Activated T-helper 1 cell treated with anti-CD3 and anti-CD28 coated beads, Interleukin-2, amount 50 U/mL, for 16 hours (primary cell): Measurements from ENCODE around the gene FBXO4.

Experiments used
- DNase-seq, 2 donors: peaks; one replicate each; pipeline ENCODE4 v3.0.0-alpha.2; 2020; ENCODE audit warnings: low read depth in 1 of 2, low spot score in 1 of 2

Gene FBXO4, protein sequence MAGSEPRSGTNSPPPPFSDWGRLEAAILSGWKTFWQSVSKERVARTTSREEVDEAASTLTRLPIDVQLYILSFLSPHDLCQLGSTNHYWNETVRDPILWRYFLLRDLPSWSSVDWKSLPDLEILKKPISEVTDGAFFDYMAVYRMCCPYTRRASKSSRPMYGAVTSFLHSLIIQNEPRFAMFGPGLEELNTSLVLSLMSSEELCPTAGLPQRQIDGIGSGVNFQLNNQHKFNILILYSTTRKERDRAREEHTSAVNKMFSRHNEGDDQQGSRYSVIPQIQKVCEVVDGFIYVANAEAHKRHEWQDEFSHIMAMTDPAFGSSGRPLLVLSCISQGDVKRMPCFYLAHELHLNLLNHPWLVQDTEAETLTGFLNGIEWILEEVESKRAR

DNA sequence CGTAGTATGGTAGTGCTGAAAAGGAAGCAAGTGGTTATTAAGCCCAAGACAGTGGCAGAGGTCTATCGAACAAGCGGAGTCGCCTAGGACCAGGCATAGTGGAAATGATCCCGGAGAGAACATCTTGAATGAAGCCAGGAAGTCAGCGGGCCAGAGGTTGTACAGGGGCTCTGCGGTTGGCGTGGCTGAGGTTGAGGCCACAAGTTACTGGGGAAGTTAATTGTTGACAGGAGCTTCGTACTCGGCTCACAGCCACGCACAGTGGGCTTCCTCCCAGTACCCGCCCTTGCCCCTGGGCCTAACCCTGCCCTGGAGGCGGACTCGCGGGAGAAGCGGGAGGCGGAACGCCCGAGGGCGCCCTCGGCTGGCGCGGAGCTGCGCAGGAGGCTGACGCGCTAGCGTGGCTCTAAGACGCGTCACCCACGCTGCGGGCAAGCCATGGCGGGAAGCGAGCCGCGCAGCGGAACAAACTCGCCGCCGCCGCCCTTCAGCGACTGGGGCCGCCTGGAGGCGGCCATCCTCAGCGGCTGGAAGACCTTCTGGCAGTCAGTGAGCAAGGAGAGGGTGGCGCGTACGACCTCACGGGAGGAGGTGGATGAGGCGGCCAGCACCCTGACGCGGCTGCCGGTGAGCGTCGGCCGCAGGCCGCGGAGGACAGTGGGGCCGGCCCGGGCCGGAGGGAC is at the start of gene FBXO4:
TSS of gene FBXO4 (plus strand) at position 410 of the 683 bp plus-strand sequence. CDS start at position 439, 29 bp downstream.
- peak; percentile 64 to 81 for DNase-seq

DNA sequence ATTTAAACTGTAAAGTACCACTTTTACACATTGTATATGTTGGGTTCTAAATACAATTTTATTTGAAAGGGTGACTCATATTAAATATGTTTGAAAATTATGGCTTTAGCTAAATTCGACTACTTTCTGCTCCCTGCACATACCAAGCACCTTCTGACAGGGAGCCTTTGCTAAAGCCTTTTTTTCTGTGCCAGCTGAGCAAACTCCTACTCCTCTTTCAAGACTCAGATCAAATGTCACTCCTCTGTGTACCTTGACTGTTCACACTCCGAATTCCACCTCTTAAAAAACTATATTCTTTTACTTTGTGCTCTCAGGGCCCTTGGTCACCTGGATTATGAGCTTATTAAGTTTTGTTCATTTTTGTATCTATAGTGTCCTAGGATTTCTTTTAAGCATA is 48.4 kb upstream of the FBXO4 start:
- DNase-seq: no peak

DNA sequence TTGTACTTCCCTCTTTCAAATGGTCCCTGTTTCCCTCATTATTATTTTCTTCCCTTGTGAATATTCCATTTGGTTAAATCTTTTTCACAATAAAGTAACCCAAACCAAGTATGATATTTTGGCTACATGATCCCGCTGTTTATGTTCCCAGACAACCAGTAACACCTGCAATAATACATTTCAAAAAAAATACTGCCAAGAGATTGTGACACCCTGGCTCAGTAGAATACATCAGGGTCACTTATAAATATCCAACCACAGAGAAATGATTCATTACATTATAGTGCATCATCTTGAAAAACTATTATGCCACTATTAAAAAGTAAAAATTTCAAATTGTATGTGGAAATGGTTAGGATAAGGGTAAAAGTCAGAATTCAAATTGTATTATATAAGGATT is 47.7 kb upstream of the FBXO4 start:
- no peak for DNase-seq

DNA sequence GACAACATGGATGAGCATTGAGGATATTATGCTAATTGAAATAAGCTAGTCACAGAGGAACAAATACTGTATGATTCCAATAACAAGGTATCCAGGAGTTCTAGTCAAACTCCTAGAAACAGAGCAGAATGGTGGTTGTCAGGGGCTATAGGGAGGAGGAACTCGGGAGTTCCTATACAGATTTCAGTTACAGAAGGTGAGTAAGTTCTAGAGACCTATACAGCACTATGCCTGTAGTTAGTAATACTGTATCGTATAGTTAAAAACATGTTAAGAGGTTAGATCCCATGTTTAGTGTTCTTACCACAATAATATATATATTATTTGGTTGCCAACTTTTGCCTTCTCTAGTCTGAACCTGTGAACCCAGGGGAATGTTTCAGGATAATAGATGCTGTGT is 46.9 kb upstream of the FBXO4 start:
- DNase-seq: no peak

DNA sequence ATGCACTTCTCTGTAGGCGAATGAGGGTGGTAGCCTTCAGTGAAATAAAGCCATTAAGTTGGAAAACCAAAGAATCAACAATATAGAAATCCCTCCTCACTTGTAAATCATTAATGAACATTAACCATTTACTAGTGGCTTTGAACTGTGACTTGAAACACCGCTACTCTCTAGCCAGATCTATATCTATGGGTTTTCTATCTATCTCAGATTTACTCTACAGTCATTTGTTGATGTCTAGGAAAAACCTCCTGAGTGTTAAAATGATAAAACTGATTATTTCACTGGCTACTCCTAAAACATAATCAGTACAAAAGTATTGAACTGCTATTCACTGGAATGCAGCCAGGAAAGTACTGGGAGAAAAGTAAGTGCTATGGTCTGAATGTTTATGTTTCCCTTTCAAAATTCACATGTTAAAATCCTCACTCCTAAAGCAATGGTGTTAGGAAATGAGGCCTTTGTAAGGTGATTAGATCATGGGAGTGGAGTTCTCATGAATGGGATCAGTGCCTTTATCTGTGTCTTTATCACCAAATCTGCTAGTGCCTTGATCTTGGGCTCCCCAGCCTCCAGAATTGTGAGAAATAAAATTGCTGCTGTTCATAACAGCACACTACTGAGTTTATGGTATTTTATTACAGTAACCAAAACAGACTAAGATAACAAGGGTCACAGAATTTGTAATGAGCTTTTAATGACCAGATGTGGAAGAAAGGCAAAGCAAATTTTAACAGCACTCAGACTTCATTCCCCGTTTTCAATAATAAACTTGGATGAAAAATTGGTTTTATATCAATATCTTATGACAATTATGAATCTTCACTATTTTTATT is 46.2 kb upstream of the FBXO4 start:
- no peak for DNase-seq

DNA sequence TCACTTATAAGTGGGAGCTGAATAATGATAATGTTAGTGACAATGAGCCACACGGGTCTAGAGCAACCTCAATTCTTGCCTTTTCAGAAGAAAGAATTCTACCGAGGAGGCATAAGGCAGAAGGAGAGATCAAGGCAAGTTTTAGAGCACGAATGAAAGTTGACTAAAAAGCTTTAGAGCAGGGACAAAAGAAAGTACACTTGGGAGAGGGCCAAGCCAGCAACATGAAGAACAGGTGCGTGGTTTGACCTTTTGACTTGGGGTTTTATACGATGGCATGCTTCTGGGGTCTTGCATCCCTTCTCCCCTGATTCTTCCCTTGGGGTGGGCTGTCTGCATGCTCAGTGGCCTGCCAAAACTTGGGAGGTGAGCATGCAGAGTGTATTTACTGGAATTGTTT is 42.3 kb upstream of the FBXO4 start:
- DNase-seq: no peak

DNA sequence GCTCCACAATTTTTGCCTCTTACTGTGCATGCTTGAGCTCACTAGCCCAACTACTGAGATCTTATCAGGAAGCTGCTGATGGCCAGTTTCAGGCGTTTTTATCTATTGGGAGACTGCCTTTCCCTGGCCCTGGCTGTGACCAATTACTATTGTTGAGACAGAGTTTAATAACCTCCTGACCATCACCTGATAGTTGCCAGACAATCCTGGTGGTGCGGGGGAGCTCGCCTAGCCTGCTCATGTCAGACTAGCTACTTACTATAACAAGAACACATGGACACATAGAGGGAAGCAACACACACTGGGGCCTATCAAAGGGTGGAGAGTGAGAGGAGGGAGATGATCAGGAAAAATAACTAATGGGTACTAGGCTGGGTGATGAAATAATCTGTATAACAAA is 41.8 kb upstream of the FBXO4 start:
- no peak for DNase-seq

DNA sequence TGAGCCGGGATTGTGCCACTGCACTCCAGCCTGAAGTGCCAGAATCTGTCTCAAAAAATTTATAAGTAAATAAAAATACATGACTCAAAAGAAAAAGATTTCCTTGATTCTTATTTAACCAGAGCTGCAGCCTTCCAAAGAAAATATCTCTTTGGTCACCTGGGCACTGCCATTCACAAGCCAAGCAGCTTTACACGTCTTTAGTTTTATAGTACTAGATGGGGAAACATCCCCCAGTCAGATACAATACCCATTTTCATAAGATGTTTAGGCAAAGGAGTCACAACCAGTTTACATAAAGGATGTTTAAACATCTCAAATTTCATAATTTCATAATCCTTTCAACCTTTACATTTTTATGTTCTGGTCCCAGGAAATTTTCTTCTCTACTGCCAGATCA is 41.1 kb upstream of the FBXO4 start:
- no peak for DNase-seq

DNA sequence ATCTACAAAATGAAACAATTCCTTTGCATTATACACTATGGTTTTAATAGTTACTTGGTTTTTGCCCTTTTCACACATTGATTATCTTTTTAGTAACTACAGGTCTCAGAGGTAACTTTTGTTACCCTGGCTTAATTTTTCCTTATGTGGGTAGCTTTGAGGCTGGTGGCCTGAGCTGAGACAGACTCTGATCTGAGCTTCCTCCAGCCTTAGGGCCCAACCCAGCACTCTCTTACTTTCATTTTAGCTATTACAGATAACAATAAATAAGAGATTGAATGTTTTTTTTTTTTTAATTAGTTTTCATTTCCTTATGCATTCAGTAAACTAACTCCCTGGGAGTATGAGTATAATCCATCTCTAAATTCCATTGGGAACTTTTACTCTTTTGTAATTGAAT is 39.8 kb upstream of the FBXO4 start:
- no peak for DNase-seq

DNA sequence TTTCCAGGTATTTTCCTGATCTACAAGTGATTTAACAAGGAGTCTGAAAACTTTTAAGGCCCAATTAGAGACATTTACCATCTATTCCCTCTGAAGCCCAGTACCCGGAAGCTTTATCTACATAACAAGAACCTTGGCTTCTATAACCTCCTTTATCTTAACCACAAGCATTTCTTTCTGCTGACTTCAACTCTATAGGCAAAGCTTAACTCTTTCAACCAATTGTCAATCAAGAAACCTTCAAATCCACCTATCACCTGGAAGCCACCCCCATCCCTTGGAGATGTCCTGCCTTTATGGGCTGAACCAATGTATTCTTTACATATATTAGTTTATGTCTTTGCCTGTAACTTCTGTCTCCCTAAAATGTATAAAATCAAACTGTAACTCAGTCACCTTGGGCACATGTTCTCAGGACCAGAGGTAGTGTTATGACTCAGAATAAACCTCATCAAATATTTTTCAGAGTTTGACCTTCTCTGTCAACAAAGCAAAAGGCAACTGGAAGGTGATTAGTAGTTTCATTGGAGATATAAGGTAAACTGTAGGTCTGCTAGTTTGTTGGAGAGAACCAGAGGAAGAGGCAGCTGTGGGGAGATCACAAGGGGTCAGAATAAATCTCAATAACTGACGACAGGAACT is 33.9 kb upstream of the FBXO4 start:
- no peak for DNase-seq

DNA sequence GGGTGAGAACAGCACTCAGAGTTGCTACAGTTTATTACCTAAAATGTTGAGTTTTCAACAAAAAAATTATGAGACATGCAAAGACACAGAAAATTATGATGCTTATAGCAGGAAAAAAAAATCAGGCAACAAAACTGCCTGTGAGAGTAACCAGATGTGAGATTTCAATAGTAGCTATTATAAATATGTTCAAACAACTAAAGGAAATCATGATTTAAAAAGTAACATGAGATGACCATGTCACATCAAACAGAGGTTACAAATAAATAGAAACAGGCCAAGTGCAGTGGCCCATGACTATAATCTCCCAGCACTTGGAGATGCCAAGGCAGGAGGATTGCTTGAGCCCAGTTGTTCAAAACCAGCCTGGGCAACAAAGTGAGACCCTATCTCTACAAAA is 33.0 kb upstream of the FBXO4 start:
- no peak for DNase-seq

DNA sequence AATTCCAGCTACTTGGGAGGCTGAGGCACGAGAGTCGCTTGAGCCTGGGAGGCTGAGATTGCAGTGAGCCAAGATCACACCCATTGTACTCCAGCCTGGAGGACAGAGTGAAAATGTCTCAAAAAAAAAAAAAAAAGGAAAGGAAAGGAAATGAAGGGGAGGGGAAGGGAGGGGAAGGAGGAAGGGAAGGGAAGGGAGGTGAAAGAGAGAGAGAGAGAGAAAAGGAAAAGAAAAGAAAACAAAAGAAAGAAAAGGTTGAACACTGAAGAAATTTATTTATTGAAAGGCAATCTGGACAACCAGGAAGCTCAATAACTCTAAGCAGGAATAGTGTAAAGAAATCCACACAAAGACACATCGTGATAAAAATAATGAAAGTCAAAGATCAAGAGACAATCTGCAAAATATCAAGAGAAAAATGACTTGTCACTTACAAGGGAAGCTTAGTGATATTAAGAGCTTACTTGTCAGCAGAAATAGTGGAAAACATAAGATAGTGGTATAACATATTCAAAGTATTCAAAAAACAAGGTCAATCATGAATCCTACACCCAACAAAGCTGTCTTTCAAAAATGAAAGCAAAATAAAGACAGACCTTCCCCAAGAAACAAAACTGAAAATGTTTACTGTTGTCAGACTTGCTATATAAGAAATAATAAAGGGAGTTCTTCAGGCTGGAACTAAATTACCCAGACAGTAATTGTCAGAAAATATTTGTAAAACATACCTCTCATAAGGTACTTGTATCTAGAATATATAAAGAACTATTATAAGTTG is 31.8 kb upstream of the FBXO4 start:
- no peak for DNase-seq

DNA sequence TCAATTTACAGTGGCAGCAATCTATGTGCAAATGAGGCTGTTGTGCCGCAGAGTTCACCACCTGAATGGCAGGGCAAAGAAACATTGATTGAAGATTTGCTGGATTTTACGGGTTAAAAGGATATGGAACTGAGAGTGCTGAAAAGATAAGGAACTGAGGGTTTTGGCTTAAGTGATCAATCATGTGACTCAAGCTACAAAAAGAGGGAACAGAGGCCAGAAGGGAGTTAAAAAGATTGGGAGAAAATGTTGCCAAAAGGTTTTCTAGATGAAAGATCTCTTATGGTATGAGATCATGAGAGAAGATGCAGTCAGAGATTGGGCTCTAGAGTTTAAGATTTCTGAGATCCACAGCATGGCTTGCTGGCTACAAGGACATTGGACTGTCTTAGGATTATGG is 28.9 kb upstream of the FBXO4 start:
- DNase-seq: no peak

DNA sequence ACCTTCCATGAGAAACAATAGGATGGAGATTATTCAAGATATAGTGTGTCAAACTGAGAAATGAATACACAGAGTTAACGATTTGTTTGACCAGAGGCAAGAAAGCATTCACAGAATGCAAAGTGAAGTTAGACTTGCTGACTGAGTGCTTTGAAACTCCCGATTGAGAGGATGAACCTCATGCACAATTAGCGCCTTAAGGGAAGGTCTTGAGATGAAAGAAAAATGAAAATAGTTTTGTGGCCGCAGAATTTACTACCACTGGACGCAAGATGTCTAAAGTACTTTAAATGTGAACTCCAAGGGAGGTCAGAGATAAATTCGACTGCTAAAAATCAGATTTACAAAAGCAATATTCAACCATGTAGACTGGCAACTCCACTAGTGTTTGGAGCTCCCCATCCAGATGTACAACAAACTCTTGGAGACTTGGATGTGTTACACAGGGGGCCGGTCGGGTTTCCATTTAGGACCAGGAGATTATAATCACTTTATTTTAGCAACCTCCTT is 21.6 kb upstream of the FBXO4 start:
- DNase-seq: no peak

DNA sequence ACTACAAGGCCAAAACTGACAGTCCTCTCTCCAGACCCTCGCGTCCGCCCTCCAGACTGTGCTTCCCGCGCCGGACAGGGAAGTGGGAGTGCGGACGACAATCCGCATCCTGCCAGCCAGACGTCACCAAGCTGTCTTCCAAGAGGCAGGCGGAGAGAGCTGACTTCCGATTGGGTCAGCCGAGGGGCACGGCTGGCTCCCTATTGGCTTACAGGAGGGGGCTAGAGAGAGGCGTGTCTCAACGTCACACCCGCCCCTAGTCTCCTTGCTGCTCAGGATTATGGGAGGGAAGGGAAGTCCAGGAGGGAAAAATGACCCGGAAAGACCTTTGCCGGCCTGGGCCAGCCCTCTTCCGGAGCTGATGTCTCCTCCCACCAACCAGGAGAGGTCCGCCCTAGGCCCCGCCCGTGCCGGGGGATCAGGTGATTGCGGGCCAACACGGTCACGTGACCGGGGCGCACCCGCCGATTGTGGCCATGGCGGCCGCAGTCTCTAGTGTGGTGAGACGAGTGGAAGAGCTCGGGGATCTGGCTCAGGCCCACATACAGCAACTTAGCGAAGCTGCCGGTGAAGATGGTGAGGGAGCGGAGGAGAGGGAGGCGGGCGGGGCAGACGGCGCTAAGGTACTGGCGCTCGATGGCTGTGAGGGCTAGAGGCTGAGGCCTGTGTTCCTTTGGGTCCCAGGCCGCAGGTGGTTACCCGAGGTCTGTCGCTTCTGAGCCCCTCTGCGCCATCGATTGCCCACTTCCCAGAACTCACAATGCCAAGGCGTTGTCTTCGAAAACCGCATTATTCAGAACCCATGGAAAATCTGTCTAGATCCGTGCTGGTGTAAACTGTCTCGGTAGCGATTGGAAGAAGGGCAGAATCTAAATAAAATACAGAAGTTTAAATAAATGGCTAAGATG is 20.9 kb upstream of the FBXO4 start, which contains the start of gene RIMOC1:
TSS of gene RIMOC1 (plus strand) at position 453 of the 908 bp plus-strand sequence. CDS start at position 477, 24 bp downstream.
- DNase-seq: peak; percentile 93 to 97

DNA sequence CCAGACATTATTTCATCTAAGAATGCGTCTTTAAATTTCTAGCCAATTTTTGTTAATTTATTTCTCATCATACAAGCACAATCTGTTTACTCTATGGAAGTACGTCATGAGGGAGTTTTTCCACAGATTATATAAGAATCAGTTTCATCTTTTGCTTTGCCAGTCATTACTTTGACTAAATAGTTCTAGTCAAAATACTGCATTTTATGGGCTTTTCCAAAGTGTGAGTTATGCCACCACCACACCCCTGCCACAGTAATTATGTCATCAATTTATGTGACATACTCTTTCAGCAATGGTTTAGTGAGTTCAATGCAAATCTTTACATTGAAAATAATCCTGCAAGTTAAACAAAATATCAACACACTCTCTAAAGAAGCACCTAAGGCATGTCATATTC is 18.9 kb upstream of the FBXO4 start:
- no peak for DNase-seq

DNA sequence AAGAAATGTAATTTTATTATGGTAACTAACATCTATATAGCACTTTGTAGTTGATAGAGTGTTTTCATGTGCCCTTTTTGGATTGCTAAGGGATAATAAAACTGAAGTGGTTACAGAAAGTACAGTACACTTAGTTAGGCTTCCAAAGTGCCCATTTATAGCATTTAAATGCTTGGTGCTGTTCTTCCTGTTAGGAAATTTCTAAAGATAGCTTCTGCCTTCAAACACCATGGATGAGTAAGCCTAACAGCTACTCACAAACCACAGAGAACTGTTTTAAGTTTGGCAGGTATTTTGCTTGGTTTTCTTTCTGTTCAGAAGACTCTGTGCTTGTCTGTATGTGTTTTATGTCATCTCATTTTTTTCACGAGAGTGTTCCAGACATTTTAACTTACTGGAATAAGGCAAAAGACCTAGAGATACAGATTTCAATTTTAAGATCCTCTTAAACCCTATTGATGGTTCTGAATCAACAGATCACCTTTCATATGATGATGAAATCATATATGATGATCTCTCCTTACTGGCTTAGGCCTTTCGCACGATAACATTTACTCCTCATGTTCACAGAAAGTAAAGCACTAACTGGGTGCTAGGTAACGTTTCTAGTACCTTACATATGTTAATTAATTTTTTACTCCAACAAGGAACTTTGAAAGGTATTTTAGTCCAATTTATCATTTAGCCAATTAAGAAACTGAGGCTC is 16.6 kb upstream of the FBXO4 start:
- no peak for DNase-seq

DNA sequence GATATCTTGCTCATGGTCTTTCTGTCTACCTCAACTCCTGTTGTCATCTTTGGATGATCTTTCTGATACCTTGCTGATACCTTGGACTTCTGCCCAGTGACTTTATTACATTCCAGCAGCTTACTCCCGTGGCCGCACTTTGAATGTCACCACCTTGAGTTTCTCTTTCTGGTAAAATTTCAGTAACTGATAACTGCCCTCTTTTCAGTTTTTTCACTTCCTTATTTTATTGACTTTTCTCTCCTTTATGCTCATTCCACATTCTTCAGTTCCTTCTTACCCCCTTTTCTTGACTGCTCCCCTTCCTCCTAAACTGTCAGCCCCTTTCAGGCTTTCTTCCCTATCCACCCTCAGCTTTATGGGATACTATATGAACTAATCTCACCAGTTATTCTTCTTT is 7.0 kb upstream of the FBXO4 start:
- DNase-seq: no peak

DNA sequence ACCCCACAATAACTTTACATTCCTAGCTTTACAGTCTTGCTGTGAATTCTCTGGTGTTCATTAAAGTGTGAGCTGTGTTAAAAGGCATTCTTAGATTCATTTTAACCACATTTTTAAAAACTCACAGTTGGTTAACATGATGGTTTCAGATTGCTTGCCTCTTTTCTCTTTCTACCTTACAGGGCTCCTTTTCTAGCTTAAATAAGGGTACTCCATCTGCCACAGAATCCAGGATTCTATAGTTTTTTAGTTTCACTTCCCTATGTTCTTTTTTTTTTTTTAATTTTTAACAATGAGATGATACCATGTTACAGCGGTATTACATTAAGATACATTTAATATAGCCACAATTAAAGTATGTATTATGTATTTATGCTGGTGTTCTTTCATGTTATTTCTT is 3.9 kb upstream of the FBXO4 start:
- no peak for DNase-seq
